ENCODE data around the gene TIGD2.

TIGD2 gene

GRCh38 chr4:89134775-89135319, 23.5 kb downstream of the TIGD2 start:
- H3K27me3 ChIP-seq (ENCODE audit: low read length), result no peaks in the 10 kb centered on the region
- no peak overlapping the region for H3K4me3 ChIP-seq (ENCODE audit: insufficient read depth, low read length, poor library complexity, severe bottlenecking)
- TF ChIP-seq EZH2phosphoT487 (conservative IDR thresholded peaks at IDR 0.05; ENCODE audit: low read length) (no peak), CTCF (IDR thresholded peaks at IDR 0.05; ENCODE audit: insufficient read depth, low read length, poor library complexity, severe bottlenecking) (no peak)
- H3K27ac ChIP-seq (ENCODE audit: low read depth, low read length), result no peak overlapping the region
- H3K9me2 ChIP-seq (replicated peaks; ENCODE audit: insufficient read depth, low read length), result no peaks in the 10 kb centered on the region
- H3F3A ChIP-seq (ENCODE audit: insufficient read depth), result no peaks in the 10 kb centered on the region
- no peaks in the 10 kb centered on the region for H3K79me2 ChIP-seq (ENCODE audit: insufficient read depth, low read length)
- H3K4me2 ChIP-seq (ENCODE audit: low read depth, low read length, poor library complexity, severe bottlenecking), result no peak overlapping the region
- H3K9ac ChIP-seq (ENCODE audit: low read length), result no peak overlapping the region
- H4K20me1 ChIP-seq (ENCODE audit: low read depth, low read length), result no peaks in the 10 kb centered on the region
- H3K9me3 ChIP-seq (ENCODE audit: insufficient read depth, low read length), result no peaks in the 10 kb centered on the region
- no peaks in the 10 kb centered on the region for H3K36me3 ChIP-seq (ENCODE audit: low read length)
- no peak overlapping the region for H2AFZ ChIP-seq (ENCODE audit: low read depth, low read length, severe bottlenecking)

DNA sequence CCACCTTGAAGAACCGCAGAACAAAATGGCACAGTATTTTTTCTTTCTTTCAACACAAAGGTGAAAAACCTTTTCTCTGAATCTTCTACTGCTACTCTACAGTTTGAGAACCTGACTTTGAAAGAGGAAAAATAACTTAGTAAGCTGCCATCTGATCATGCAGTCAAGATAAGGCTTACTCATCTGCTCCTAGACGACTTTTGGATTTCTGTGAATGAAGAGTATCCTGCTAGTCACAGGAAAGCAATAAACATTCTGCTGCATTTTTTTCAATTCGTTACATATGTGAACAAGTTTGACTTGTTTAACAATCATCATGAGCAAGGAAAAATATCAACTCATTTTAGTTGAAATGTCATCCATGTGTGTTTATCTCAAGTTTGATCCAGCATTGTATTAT, 25.2 kb downstream of the TIGD2 start:
- no peaks in the 10 kb centered on the region for H3F3A ChIP-seq (ENCODE audit: insufficient read depth)
- TF ChIP-seq CTCF (IDR thresholded peaks at IDR 0.05; ENCODE audit: insufficient read depth, low read length, poor library complexity, severe bottlenecking) (no peak), EZH2phosphoT487 (conservative IDR thresholded peaks at IDR 0.05; ENCODE audit: low read length) (no peak)

GRCh38 chr4:89137231-89137630, 25.9 kb downstream of the TIGD2 start:
- H3K9ac ChIP-seq (ENCODE audit: low read length), result no peak overlapping the region
- no peak overlapping the region for H2AFZ ChIP-seq (ENCODE audit: low read depth, low read length, severe bottlenecking)
- H3K9me2 ChIP-seq (replicated peaks; ENCODE audit: insufficient read depth, low read length), result no peaks in the 10 kb centered on the region
- no peaks in the 10 kb centered on the region for H3K27me3 ChIP-seq (ENCODE audit: low read length)
- H3F3A ChIP-seq (ENCODE audit: insufficient read depth), result no peaks in the 10 kb centered on the region
- no peaks in the 10 kb centered on the region for H4K20me1 ChIP-seq (ENCODE audit: low read depth, low read length)
- no peak overlapping the region for H3K27ac ChIP-seq (ENCODE audit: low read depth, low read length)
- no peak overlapping the region for H3K4me3 ChIP-seq (ENCODE audit: insufficient read depth, low read length, poor library complexity, severe bottlenecking)
- H3K36me3 ChIP-seq (ENCODE audit: low read length), result no peaks in the 10 kb centered on the region
- no peaks in the 10 kb centered on the region for H3K9me3 ChIP-seq (ENCODE audit: insufficient read depth, low read length)
- TF ChIP-seq CTCF (IDR thresholded peaks at IDR 0.05; ENCODE audit: insufficient read depth, low read length, poor library complexity, severe bottlenecking) (no peak), EZH2phosphoT487 (conservative IDR thresholded peaks at IDR 0.05; ENCODE audit: low read length) (no peak)
- H3K79me2 ChIP-seq (ENCODE audit: insufficient read depth, low read length), result no peaks in the 10 kb centered on the region
- H3K4me2 ChIP-seq (ENCODE audit: low read depth, low read length, poor library complexity, severe bottlenecking), result no peak overlapping the region

More for the DNA sequence above, 25.2 kb downstream of the TIGD2 start:
- H3K4me2 ChIP-seq (ENCODE audit: low read depth, low read length, poor library complexity, severe bottlenecking), result no peak overlapping the region
- no peaks in the 10 kb centered on the region for H3K9me3 ChIP-seq (ENCODE audit: insufficient read depth, low read length)
- no peak overlapping the region for H2AFZ ChIP-seq (ENCODE audit: low read depth, low read length, severe bottlenecking)
- no peaks in the 10 kb centered on the region for H3K36me3 ChIP-seq (ENCODE audit: low read length)
- no peaks in the 10 kb centered on the region for H3K27me3 ChIP-seq (ENCODE audit: low read length)
- no peak overlapping the region for H3K27ac ChIP-seq (ENCODE audit: low read depth, low read length)
- H3K79me2 ChIP-seq (ENCODE audit: insufficient read depth, low read length), result no peaks in the 10 kb centered on the region
- H3K9me2 ChIP-seq (replicated peaks; ENCODE audit: insufficient read depth, low read length), result no peaks in the 10 kb centered on the region
- no peak overlapping the region for H3K4me3 ChIP-seq (ENCODE audit: insufficient read depth, low read length, poor library complexity, severe bottlenecking)
- H4K20me1 ChIP-seq (ENCODE audit: low read depth, low read length), result no peaks in the 10 kb centered on the region
- H3K9ac ChIP-seq (ENCODE audit: low read length), result no peak overlapping the region
